K562 (cell line): Measurements from ENCODE around the gene ZKSCAN5. TPM values are rescaled to one million over a fixed set of nuclear protein-coding genes. Genes with fewer than 3 reads are reported as not detected.
A peak's percentile ranks its signal among the peaks of the same experiment; 100 is the strongest.

Experiments used
- ATAC-seq: fragments of 200-7000 bp; cut with Tn5 transposase; 3 replicates; pipeline ENCODE4 v1.9.1; 2020; ENCODE audit warnings: moderate library complexity
- BruUV-seq: library from RNA; stranded (reverse); fragments of 400-500 nt; replicated peaks from 2 replicates; lab custom pipeline; 2021; lab: Mats Ljungman, UMichigan
- CTCF ChIA-PET: fragments of 300-600 bp; formaldehyde crosslinking; extraction: SDS; loops from one replicate; lab custom pipeline; 2021; ENCODE audit warnings: low intra/inter-chr PET ratio; lab: Yijun Ruan, JAX
- POLR2A ChIA-PET: fragments of 300-600, 350-650 bp; sonication (Branson Sonifier 250); formaldehyde crosslinking; extraction: SDS; loops from one replicate; lab custom pipeline; 2021; ENCODE audit warnings: antibody characterized with exemption, inconsistent platforms; lab: Yijun Ruan, JAX
- DNase-seq, 4 experiments: peaks; one replicate each; pipeline versions ENCODE4 v3.0.0 to v3.0.0-alpha.2; 2011 to 2018; ENCODE audit warnings: low spot score in 3 of 4, mixed read lengths in 3 of 4; ENCODE audit errors: extremely low read depth in 1 of 4
- FAIRE-seq: peaks from 2 replicates; lab custom pipeline; 2011; peaks lifted over from hg19 to GRCh38; lab: Jason Lieb, UNC
- H2AFZ ChIP-seq: 2 replicates; pipeline ENCODE4 v1.6.0; 2011; ENCODE audit warnings: low read depth, low read length, control low read depth, inconsistent platforms
- H3K27ac ChIP-seq: fragments of 200-600 bp; 3 replicates; pipeline ENCODE4 v1.8.0; 2011; ENCODE audit warnings: low read depth, mild to moderate bottlenecking, control low read depth, inconsistent platforms, low read length, moderate library complexity, mixed read lengths; ENCODE audit errors: extremely low read depth
- H3K27me3 ChIP-seq, 2 experiments: fragments of 300-600 bp in 1 of 2; 2 replicates in 1 of 2; 3 replicates in 1 of 2; pipeline versions ENCODE4 v1.6.0 to v1.8.0; 2011; ENCODE audit warnings: inconsistent platforms in 2 of 2, low read length in 2 of 2, mild to moderate bottlenecking in 1 of 2, mixed read lengths in 1 of 2, moderate library complexity in 1 of 2; ENCODE audit not compliant: control insufficient read depth in 2 of 2, insufficient read depth in 2 of 2
- H3K36me3 ChIP-seq: fragments of 300-600 bp; 3 replicates; pipeline ENCODE4 v1.8.0; 2011; ENCODE audit warnings: mild to moderate bottlenecking, low read length, inconsistent platforms; ENCODE audit not compliant: control insufficient read depth, insufficient read depth
- H3K4me1 ChIP-seq, 2 experiments: fragments of 200-600 bp in 1 of 2; replicated peaks in 1 of 2; 2 replicates in 1 of 2; 3 replicates in 1 of 2; pipeline versions ENCODE4 v1.5.1 to v1.8.0; 2011; ENCODE audit warnings: inconsistent platforms in 2 of 2, low read length in 2 of 2, mild to moderate bottlenecking in 1 of 2, mixed read lengths in 1 of 2, moderate library complexity in 1 of 2; ENCODE audit not compliant: control insufficient read depth in 2 of 2, insufficient read depth in 2 of 2
- H3K4me2 ChIP-seq: 2 replicates; pipeline ENCODE4 v1.6.1; 2011; ENCODE audit warnings: low read length, control low read depth, inconsistent platforms, mixed read lengths; ENCODE audit not compliant: insufficient read depth
- H3K4me3 ChIP-seq: fragments of 200-600 bp; sonication (generic), shearing (Covaris generic); 2 replicates; pipeline ENCODE4 v1.5.1; 2016; ENCODE audit warnings: control low read depth, inconsistent platforms
- H3K79me2 ChIP-seq: fragments of 200-600 bp; 3 replicates; pipeline ENCODE4 v1.8.0; 2011; ENCODE audit warnings: low read length, inconsistent platforms; ENCODE audit not compliant: control insufficient read depth, insufficient read depth
- H3K9ac ChIP-seq, 2 experiments: 2 replicates each; pipeline versions ENCODE4 v1.6.0 to v1.6.1; 2011; ENCODE audit warnings: low read depth in 2 of 2, low read length in 2 of 2, control low read depth in 1 of 2, inconsistent platforms in 1 of 2, mild to moderate bottlenecking in 1 of 2, mixed read lengths in 1 of 2; ENCODE audit not compliant: insufficient read depth in 1 of 2
- H3K9me1 ChIP-seq: one replicate; pipeline ENCODE4 v1.6.0; 2011; ENCODE audit warnings: inconsistent platforms, mild to moderate bottlenecking, low read length, moderate library complexity; ENCODE audit not compliant: control insufficient read depth, insufficient read depth
- H3K9me3 ChIP-seq: replicated peaks from 2 replicates; pipeline ENCODE4 v1.5.1; 2011; ENCODE audit warnings: low read depth, low read length, inconsistent platforms; ENCODE audit not compliant: control insufficient read depth, insufficient read depth
- H4K20me1 ChIP-seq: replicated peaks from 2 replicates; pipeline ENCODE4 v1.6.1; 2011; ENCODE audit warnings: low read length, inconsistent platforms, mixed read lengths; ENCODE audit not compliant: control insufficient read depth, insufficient read depth
- CBX2 ChIP-seq: fragments of 200-600 bp; sonication (generic); IDR thresholded peaks from one replicate; pipeline ENCODE4 v1.6.1; 2012; ENCODE audit warnings: mild to moderate bottlenecking, low read length, inconsistent platforms; ENCODE audit not compliant: insufficient read depth, poor library complexity, severe bottlenecking
- HMG20A ChIP-seq: fragments of 450-650 bp; formaldehyde crosslinking; conservative IDR thresholded peaks from 2 replicates; pipeline ENCODE4 v1.4.0; 2020; ENCODE audit warnings: mild to moderate bottlenecking, mixed read lengths
- RAD21 ChIP-seq, 2 experiments: fragments of 250-450 bp in 1 of 2; fragments of 450-650 bp in 1 of 2; sonication (Bioruptor Pico) in 1 of 2; formaldehyde crosslinking in 1 of 2; IDR thresholded peaks in 1 of 2; conservative IDR thresholded peaks in 1 of 2; 2 replicates each; pipeline versions ENCODE4 v1.4.0 to v1.8.0; 2020 to 2022; ENCODE audit warnings: mild to moderate bottlenecking in 2 of 2, moderate library complexity in 1 of 2
- SMC3 ChIP-seq: conservative IDR thresholded peaks from 2 replicates; pipeline ENCODE4 v1.6.1; 2011; ENCODE audit warnings: low read depth, low read length, improper control_type of control experiment; ENCODE audit not compliant: insufficient read depth
- ZNF785 ChIP-seq: fragments of 250-450 bp; sonication (Bioruptor Pico); IDR thresholded peaks from 2 replicates; pipeline ENCODE4 v1.4.0; 2020; ENCODE audit warnings: mild to moderate bottlenecking
- WGBS: fragments of 100-300 bp; shearing (Covaris generic); methylation state at CpG from one replicate; pipeline ENCODE4 v1.1.6; 2016; ENCODE audit warnings: low coverage, mixed read lengths; ENCODE audit not compliant: insufficient coverage; ENCODE audit errors: missing lambda C conversion rate; 5-methylcytosine and 5-hydroxymethylcytosine counted together
- in situ Hi-C: fragments of 300-500 bp; cut with MboI; formaldehyde crosslinking; loops from 4 replicates; pipeline ENCODE4 v1.15.0; 2018; ENCODE audit warnings: inconsistent platforms, mixed read lengths
- intact Hi-C: fragments of 100-400 bp; cut with micrococcal nuclease; formaldehyde crosslinking; loops from 2 replicates; pipeline ENCODE4 v1.14.2; 2022
- polyA plus RNA-seq, 8 experiments: library from polyadenylated mRNA; depleted of rRNA in 4 of 8; stranded (reverse) in 5 of 8; unstranded in 3 of 8; fragments of >200 nt; fragmentation: Nextera tagmentation in 2 of 8; fragmentation: Illumina TruSeq in 1 of 8; extraction: Ambion mirVana in 2 of 8; extraction: Trizol in 1 of 8; gene quantifications; 2 replicates each; pipeline versions ENCODE4 v1.2.1 to v1.2.3, GENCODE V29; 2011 to 2014; ENCODE audit warnings: inconsistent platforms in 1 of 8, missing spikeins in 1 of 8
- total RNA-seq, 7 experiments: library from RNA; depleted of rRNA in 6 of 7; stranded (reverse); fragments of >200 nt in 6 of 7; fragmentation: Illumina TruSeq in 2 of 7; extraction: Trizol in 2 of 7; gene quantifications; 2 replicates each; pipeline versions ENCODE4 v1.2.1 to v1.2.3, GENCODE V29; 2011 to 2021; ENCODE audit warnings: low replicate concordance in 1 of 7
- TF ChIP-seq, protein P1 (sequence below), 2 experiments: fragments of 450-650 bp; formaldehyde crosslinking in 1 of 2; IDR thresholded peaks; 2 replicates each; pipeline versions ENCODE4 v1.4.0 to v1.6.1; 2014 to 2020; ENCODE audit warnings: mild to moderate bottlenecking in 2 of 2, borderline replicate concordance in 1 of 2, low read depth in 1 of 2
- TF ChIP-seq, protein P2 (sequence below), 3 experiments: IDR thresholded peaks in 2 of 3; conservative IDR thresholded peaks in 1 of 3; 2 replicates each; pipeline ENCODE4 v1.5.1; 2011 to 2012; ENCODE audit warnings: low read length in 3 of 3, mild to moderate bottlenecking in 3 of 3, control low read depth in 2 of 3, improper control_type of control experiment in 1 of 3, inconsistent platforms in 1 of 3, low read depth in 1 of 3, mixed read lengths in 1 of 3, moderate library complexity in 1 of 3; ENCODE audit not compliant: insufficient read depth in 2 of 3
- TF ChIP-seq, protein P3 (sequence below): sonication (generic); formaldehyde crosslinking; IDR thresholded peaks from 2 replicates; pipeline ENCODE4 v1.8.0; 2022; ENCODE audit warnings: mild to moderate bottlenecking, missing genetic modification reagents

Gene ZKSCAN5
- total and polyA plus RNA-seq, 9 of the 15 experiments (the other 6 are each of a cell fraction or from before 2014, with no cell fraction given): 4.2 to 19.0 (median 15.0) TPM

DNA sequence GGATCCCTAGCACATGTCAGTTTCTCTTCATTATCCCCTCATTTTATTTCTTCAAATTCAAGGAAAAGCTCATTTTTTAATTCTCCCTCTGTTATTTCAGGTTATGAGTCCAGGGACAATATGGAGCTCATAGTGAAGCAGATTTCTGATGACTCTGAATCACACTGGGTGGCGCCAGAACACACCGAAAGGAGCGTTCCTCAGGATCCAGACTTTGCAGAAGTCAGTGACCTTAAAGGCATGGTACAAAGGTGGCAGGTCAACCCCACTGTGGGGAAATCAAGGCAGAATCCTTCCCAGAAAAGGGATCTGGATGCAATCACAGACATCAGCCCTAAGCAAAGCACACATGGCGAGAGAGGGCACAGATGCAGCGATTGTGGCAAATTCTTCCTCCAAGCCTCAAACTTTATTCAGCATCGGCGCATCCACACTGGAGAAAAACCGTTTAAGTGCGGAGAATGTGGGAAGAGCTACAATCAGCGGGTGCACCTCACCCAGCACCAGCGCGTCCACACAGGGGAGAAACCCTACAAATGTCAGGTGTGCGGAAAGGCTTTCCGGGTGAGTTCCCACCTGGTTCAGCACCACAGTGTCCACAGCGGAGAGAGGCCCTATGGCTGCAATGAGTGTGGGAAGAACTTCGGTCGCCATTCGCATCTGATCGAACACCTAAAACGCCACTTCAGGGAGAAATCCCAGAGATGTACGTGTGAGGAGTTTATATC is 21.4 kb downstream of the ZKSCAN5 start:
- peak in 1 of 4 experiments; percentile 45 for DNase-seq

More for the DNA sequence above, 21.4 kb downstream of the ZKSCAN5 start:
- Histone ChIP-seq H2AFZ (no peak overlapping the region), H3K79me2 (no peaks in the 10 kb centered on the region), H3K9ac (no peak overlapping the region), H3K27me3 (no peaks in the 10 kb centered on the region; a peak in 1 of 5 replicates), H3K9me3 (peaks cover 12% of the 10 kb centered on the region), H4K20me1 (no peaks in the 10 kb centered on the region), H3K27ac (no peak overlapping the region), H3K4me3 (no peak overlapping the region), H3K4me2 (no peak overlapping the region), H3K36me3 (peaks cover 62% of the 10 kb centered on the region), H3K9me1 (no peaks in the 10 kb centered on the region)
- ChIA-PET POLR2A (interaction anchor here (0.5 to 2.1 kb wide), 12 partner anchors 9 to 393 kb away, joined by 3 to 6 read pairs (median 4); partner anchors contain the start of genes TRIM4 and ZNF655), CTCF (no interaction called here)
- intact Hi-C loops: loop anchor here (1.0 to 5.0 kb wide), 2 partner anchors 90 to 466 kb away; partner anchors contain the start of gene ZSCAN25
- in situ Hi-C loops: no loop called here
- 92% methylated on average over 21 of the region's 21 CpGs for WGBS
- BruUV-seq: no TSS peak
- FAIRE-seq: peak; percentile 69
- ATAC-seq: peak; percentile 90
- TF ChIP-seq, protein P1, sequence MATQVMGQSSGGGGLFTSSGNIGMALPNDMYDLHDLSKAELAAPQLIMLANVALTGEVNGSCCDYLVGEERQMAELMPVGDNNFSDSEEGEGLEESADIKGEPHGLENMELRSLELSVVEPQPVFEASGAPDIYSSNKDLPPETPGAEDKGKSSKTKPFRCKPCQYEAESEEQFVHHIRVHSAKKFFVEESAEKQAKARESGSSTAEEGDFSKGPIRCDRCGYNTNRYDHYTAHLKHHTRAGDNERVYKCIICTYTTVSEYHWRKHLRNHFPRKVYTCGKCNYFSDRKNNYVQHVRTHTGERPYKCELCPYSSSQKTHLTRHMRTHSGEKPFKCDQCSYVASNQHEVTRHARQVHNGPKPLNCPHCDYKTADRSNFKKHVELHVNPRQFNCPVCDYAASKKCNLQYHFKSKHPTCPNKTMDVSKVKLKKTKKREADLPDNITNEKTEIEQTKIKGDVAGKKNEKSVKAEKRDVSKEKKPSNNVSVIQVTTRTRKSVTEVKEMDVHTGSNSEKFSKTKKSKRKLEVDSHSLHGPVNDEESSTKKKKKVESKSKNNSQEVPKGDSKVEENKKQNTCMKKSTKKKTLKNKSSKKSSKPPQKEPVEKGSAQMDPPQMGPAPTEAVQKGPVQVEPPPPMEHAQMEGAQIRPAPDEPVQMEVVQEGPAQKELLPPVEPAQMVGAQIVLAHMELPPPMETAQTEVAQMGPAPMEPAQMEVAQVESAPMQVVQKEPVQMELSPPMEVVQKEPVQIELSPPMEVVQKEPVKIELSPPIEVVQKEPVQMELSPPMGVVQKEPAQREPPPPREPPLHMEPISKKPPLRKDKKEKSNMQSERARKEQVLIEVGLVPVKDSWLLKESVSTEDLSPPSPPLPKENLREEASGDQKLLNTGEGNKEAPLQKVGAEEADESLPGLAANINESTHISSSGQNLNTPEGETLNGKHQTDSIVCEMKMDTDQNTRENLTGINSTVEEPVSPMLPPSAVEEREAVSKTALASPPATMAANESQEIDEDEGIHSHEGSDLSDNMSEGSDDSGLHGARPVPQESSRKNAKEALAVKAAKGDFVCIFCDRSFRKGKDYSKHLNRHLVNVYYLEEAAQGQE (IDR thresholded peaks at IDR 0.05; ENCODE audit: borderline replicate concordance): peak; percentile 47; the same call in 1 of the 2 replicates
- TF ChIP-seq, protein P1 (CRISPR knock-in tag; IDR thresholded peaks at IDR 0.05; ENCODE audit: low read depth): no peak
- TF ChIP-seq, protein P2, sequence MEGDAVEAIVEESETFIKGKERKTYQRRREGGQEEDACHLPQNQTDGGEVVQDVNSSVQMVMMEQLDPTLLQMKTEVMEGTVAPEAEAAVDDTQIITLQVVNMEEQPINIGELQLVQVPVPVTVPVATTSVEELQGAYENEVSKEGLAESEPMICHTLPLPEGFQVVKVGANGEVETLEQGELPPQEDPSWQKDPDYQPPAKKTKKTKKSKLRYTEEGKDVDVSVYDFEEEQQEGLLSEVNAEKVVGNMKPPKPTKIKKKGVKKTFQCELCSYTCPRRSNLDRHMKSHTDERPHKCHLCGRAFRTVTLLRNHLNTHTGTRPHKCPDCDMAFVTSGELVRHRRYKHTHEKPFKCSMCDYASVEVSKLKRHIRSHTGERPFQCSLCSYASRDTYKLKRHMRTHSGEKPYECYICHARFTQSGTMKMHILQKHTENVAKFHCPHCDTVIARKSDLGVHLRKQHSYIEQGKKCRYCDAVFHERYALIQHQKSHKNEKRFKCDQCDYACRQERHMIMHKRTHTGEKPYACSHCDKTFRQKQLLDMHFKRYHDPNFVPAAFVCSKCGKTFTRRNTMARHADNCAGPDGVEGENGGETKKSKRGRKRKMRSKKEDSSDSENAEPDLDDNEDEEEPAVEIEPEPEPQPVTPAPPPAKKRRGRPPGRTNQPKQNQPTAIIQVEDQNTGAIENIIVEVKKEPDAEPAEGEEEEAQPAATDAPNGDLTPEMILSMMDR (IDR thresholded peaks at IDR 0.05 in 2 of 3, conservative IDR thresholded peaks at IDR 0.05 in 1 of 3; ENCODE audit: insufficient read depth in 2 of 3, low read depth in 1 of 3, low read length in 3 of 3): peak; percentile 48 to 64 (median 53)
- TF ChIP-seq, protein P3, sequence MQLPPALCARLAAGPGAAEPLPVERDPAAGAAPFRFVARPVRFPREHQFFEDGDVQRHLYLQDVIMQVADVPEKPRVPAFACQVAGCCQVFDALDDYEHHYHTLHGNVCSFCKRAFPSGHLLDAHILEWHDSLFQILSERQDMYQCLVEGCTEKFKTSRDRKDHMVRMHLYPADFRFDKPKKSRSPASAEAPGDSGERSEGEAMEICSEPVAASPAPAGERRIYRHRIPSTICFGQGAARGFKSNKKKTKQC: no peak
- TF ChIP-seq SMC3 (peak; percentile 45; the same call in 1 of the 2 replicates), RAD21 (CRISPR knock-in tag; conservative IDR thresholded peaks at IDR 0.05 in 1 of 2, IDR thresholded peaks at IDR 0.05 in 1 of 2) (peak in 1 of 2 experiments; percentile 50; a peak in 2 of 4 replicates), HMG20A (no peak), ZNF785 (CRISPR knock-in tag) (no peak), CBX2 (no peak)
- TF ChIP-seq, all 486 proteins: peak for 4
- no peaks in the 10 kb centered on the region for H3K4me1 ChIP-seq
